Esophagus (tissue), 2 donors: ENCODE data around the gene LCN12. TPM values are rescaled to one million over a fixed set of nuclear protein-coding genes. Genes with fewer than 3 reads are reported as not detected.

Experiments
- H3K27ac ChIP-seq, 2 donors: one replicate each; pipeline ENCODE4 v1.5.1; 2013; ENCODE audit warnings: low read depth in 2 of 2, mild to moderate bottlenecking in 2 of 2, inconsistent platforms in 1 of 2, low read length in 1 of 2, moderate library complexity in 1 of 2
- H3K27me3 ChIP-seq, 2 donors: one replicate each; pipeline ENCODE4 v1.6.1; 2013; ENCODE audit warnings: low read length in 2 of 2, control low read depth in 1 of 2, mild to moderate bottlenecking in 1 of 2; ENCODE audit not compliant: insufficient read depth in 2 of 2, control insufficient read depth in 1 of 2
- H3K36me3 ChIP-seq, 2 donors: one replicate each; pipeline ENCODE4 v1.6.1; 2013; ENCODE audit warnings: low read length in 1 of 2; ENCODE audit not compliant: control insufficient read depth in 2 of 2, insufficient read depth in 2 of 2
- H3K4me1 ChIP-seq, 2 donors: one replicate each; pipeline ENCODE4 v1.6.1; 2013; ENCODE audit warnings: low read length in 1 of 2; ENCODE audit not compliant: control insufficient read depth in 2 of 2, insufficient read depth in 2 of 2
- H3K4me3 ChIP-seq, 2 donors: one replicate each; pipeline ENCODE4 v1.5.1; 2013; ENCODE audit warnings: low read length in 2 of 2, mild to moderate bottlenecking in 2 of 2, low read depth in 1 of 2, moderate library complexity in 1 of 2
- H3K9me3 ChIP-seq, 2 donors: one replicate each; pipeline ENCODE4 v1.6.1; 2013; ENCODE audit warnings: mild to moderate bottlenecking in 2 of 2, low read depth in 1 of 2, low read length in 1 of 2, moderate library complexity in 1 of 2; ENCODE audit not compliant: control insufficient read depth in 2 of 2, insufficient read depth in 1 of 2
- WGBS, 2 donors: extraction: QIAGEN DNeasy Blood & Tissue Kit; methylation state at CpG; one replicate each; pipeline ENCODE4 v1.1.7; 2013; 5-methylcytosine and 5-hydroxymethylcytosine counted together
- polyA plus RNA-seq, 2 donors: library from polyadenylated mRNA; stranded (reverse); fragments of 200-250 nt; gene quantifications; one replicate each; pipeline ENCODE4 v1.2.3, GENCODE V29; 2013
- donor health status: healthy with polysubstance abuse.
- donor health status: Bipolar disorder and iron deficiency.

The LCN12 gene
- polyA plus RNA-seq, 2 donors, result 0.24 to 0.77 TPM

DNA sequence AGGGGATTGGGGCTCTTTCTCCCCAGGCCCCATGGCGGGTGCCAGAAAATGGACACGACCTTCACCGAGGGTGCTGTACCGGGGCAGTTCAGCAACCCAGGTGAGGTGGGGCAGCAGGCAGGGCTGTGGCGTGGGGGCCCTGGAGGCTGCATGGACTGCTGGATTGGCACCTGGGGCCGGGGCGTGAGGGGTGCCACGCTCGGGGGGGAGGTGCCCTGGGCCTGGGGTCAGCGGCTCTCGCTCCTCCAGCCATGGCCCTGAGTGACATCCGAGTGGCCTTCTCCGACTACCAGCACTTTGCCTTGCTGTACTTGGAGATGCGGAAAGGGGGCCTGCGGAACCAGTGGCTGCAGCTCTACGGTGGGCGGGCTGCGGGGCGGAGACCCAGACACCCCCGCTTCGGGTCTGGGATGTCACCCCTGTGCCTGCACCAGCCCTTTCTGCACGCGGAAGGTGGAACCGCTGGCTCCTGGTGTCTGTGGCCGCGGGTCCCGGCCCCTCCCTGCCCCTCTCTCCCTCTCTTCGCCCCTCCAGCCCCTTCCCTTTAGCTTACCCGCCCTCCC is 32.5 kb downstream of the LCN12 start:
- Histone ChIP-seq H3K4me1 (peaks cover 0 to 2% of the 10 kb centered on the region in 2 donors), H3K9me3 (no peaks in the 10 kb centered on the region), H3K36me3 (no peaks in the 10 kb centered on the region), H3K27me3 (no peaks in the 10 kb centered on the region), H3K4me3 (no peak overlapping the region), H3K27ac (no peak overlapping the region)
- 50 to 55% methylated on average over 27 to 29 of the region's 29 CpGs for WGBS, 2 donors

DNA sequence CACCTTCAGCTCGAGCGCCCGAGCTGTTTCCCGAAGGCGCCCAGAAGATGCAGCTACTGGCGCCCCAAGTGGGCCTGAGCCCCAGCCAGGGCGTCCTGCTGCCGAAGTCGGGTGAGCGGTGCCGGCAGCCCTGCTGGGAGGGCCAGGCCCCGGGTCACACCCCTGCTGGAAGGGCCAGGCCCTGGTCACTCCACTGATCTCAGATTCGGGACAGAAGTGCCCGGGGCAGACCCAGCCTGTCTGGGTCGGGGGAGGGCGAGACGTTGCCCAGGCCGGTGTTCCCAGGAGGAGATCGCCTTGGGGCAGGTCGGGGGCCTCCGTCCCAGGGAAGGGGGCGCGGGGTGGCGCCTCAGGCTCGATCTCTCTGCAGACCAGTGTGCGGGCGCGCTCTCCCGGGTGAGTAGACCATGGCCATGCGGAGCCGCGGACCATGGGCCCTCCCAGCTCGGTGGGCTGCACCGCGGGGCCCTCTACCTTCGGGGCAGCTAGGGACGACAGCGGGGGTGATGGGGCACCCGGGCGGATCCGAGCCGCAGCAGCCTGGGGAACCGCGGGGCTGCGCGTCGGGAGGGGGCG is 33.0 kb downstream of the LCN12 start:
- WGBS, 2 donors, result 9 to 11% methylated on average over 45 to 48 of the region's 48 CpGs
- no peaks in the 10 kb centered on the region for H3K27me3 ChIP-seq
- H3K9me3 ChIP-seq, result no peaks in the 10 kb centered on the region
- peaks cover 0 to 2% of the 10 kb centered on the region in 2 donors for H3K4me1 ChIP-seq
- no peak overlapping the region for H3K4me3 ChIP-seq
- no peak overlapping the region for H3K27ac ChIP-seq
- H3K36me3 ChIP-seq, result no peaks in the 10 kb centered on the region

DNA sequence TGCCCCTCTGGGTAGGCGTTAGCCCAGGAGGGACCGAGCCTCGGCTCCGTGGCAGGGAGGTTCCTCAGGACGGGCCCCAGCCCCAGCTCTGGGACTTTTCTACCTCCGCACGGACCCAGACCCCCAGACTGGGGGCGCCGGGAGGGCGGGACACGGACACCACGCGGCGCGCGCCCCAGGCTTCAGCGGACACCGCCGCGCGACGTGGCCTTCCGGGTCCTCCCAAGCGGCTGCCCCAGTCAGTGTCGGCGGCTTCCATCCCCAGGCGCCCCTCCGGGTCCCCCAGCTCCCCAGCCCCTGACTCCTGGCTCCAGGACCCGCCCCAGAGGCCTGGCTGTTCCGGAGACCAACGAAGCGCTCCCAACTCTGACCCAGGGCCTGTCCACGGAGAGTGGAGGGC is 33.8 kb downstream of the LCN12 start:
- Histone ChIP-seq H3K27me3 (no peaks in the 10 kb centered on the region), H3K4me1 (peaks cover 0 to 2% of the 10 kb centered on the region in 2 donors), H3K36me3 (no peaks in the 10 kb centered on the region), H3K4me3 (no peak overlapping the region), H3K9me3 (no peaks in the 10 kb centered on the region), H3K27ac (no peak overlapping the region)
- WGBS, 2 donors, result 34 to 37% methylated on average over 32 to 33 of the region's 33 CpGs

DNA sequence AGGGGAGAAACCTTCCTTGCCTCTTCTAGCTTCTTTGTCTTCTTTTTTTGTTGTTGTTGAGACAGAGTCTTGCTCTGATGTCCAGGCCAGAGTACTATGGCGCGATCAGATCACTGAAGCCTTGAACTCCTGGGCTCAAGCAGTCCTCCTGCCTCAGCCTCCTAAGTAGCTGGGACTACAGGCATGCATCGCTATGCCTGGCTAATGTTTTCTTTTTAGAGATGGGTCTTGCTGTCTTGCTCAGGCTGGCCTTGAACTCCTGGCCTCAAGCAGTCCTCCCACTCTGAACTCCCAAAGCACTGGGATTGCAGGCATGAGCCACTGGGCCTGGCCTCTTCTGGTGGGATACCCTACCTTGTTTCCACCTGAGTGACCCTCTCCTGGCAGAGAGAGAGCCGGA is 36.8 kb downstream of the LCN12 start:
- H3K36me3 ChIP-seq, result peaks cover 0 to 4% of the 10 kb centered on the region in 2 donors
- no peak overlapping the region for H3K4me3 ChIP-seq
- WGBS, 2 donors, result 97% methylated on average over 4 of the region's 4 CpGs
- no peaks in the 10 kb centered on the region for H3K9me3 ChIP-seq
- H3K27me3 ChIP-seq, result no peaks in the 10 kb centered on the region
- no peak overlapping the region for H3K27ac ChIP-seq
- H3K4me1 ChIP-seq, result peaks cover 0 to 12% of the 10 kb centered on the region in 2 donors

DNA sequence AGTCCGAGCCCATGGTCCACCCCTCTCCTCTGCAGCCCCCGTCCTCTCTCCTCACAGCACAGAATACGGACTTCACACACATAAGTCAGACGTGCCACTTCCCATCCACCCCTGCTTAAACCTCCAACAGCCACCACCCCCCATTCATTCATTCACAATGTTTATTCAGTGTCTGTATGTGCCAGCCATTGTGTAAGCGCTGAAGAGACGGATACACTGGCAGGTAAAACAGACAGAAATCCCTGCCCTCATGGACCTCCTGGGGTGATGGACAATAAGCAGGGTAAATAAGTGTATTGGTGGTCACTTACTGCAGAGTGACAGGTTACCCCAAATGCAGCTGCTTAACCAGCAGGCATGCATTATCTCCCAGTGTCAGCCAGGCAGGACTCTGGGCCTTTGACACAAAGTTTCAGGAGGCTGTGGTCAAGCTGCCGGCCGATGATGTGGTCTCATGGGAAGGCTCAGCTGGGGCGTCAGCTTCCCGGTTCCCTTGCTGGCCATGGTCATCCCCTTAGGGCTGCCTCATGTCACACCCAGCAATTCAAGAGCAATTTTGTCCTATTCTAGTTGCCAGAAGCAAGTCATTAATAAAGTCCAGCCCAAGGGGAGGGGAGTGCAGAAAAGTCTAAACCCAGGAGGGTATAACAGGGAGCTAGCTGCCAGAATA is 38.3 kb downstream of the LCN12 start:
- WGBS, 2 donors, result 66 to 82% methylated on average over 10 of the region's 10 CpGs

DNA sequence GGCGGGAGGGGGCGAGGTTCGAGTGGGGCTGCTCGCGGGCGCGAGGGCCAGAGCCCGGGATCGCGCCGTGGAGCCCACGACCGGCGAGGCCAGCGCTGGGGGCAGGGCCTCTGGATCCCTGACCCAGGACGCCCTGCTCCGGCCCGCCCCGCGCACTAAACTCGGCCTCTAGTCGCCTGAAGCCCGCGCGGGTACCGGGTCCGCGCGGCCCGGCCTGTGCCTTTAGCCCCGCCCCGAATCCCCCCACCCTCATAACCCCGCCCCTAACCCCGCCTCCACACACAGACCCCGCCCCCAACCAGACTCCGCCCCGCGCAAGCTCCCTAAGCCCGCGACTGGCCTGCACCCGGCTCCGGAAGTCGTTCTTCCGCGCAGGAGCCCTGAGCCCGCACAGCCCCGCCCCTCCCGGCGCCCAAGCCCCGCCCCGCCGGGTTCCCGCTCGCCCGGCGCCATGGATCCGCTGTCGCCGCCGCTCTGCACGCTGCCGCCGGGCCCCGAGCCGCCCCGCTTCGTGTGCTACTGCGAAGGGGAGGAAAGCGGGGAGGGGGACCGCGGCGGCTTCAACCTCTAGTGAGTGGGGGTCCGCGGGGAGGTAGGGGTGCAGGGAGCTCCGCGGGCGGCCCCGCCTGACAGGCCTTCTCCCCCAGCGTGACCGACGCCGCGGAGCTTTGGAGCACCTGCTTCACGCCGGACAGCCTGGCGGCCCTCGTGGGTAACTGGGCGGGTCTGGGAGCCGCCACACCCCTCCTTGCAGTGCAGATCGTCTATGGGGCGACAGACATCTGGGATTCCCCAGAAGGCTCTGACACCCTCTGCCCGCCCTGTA is 40.1 kb downstream of the LCN12 start, which contains the start of gene PAXX:
Gene PAXX (plus strand): TSS at position 430 of the 826 bp plus-strand sequence. CDS start 22 bp downstream, at position 452.
- peaks cover 0 to 9% of the 10 kb centered on the region in 2 donors for H3K36me3 ChIP-seq
- peaks cover 0 to 27% of the 10 kb centered on the region in 2 donors for H3K4me1 ChIP-seq
- 0 to 3% methylated on average over 49 to 92 of the region's 92 CpGs for WGBS, 2 donors
- H3K27me3 ChIP-seq, result no peaks in the 10 kb centered on the region
- peak within 1 kb of the TSS; percentile 52 to 70 for H3K4me3 ChIP-seq
- H3K9me3 ChIP-seq, result no peaks in the 10 kb centered on the region
- peak within 1 kb of the TSS; percentile 84 to 90 for H3K27ac ChIP-seq

More for the DNA sequence above, 38.3 kb downstream of the LCN12 start:
- peaks cover 0 to 21% of the 10 kb centered on the region in 2 donors for H3K4me1 ChIP-seq
- peaks cover 0 to 9% of the 10 kb centered on the region in 2 donors for H3K36me3 ChIP-seq
- no peaks in the 10 kb centered on the region for H3K27me3 ChIP-seq
- no peak overlapping the region for H3K27ac ChIP-seq
- H3K9me3 ChIP-seq, result no peaks in the 10 kb centered on the region
- no peak overlapping the region for H3K4me3 ChIP-seq

DNA sequence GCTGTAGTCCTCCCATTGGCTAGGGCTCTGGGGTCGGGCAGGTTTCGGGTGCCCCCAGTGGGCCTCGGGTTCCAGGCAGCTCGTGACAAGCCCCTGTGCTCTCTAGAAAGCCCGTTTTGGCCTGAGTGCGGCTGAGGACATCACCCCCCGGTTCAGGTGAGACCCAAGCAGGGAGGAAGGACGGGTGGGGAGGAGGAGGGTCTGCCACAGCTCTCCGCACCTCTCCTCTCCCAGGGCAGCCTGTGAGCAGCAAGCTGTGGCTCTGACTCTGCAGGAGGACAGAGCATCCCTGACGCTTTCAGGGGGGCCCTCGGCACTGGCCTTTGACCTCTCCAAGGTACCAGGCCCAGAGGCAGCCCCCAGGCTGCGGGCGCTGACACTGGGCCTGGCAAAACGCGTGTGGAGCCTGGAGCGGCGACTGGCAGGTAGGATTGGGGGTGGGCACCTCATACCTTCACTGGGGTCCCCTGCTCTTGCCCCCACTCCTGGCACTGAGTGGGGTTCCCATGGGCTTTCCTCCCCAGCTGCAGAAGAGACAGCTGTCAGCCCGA is 40.8 kb downstream of the LCN12 start:
- H3K4me3 ChIP-seq, result peak overlapping the region; percentile 52 to 70
- H3K9me3 ChIP-seq, result no peaks in the 10 kb centered on the region
- H3K27ac ChIP-seq, result peak overlapping the region; percentile 84 to 85
- peaks cover 0 to 32% of the 10 kb centered on the region in 2 donors for H3K4me1 ChIP-seq
- 30 to 33% methylated on average over 18 of the region's 18 CpGs for WGBS, 2 donors
- no peaks in the 10 kb centered on the region for H3K27me3 ChIP-seq
- peaks cover 0 to 9% of the 10 kb centered on the region in 2 donors for H3K36me3 ChIP-seq

DNA sequence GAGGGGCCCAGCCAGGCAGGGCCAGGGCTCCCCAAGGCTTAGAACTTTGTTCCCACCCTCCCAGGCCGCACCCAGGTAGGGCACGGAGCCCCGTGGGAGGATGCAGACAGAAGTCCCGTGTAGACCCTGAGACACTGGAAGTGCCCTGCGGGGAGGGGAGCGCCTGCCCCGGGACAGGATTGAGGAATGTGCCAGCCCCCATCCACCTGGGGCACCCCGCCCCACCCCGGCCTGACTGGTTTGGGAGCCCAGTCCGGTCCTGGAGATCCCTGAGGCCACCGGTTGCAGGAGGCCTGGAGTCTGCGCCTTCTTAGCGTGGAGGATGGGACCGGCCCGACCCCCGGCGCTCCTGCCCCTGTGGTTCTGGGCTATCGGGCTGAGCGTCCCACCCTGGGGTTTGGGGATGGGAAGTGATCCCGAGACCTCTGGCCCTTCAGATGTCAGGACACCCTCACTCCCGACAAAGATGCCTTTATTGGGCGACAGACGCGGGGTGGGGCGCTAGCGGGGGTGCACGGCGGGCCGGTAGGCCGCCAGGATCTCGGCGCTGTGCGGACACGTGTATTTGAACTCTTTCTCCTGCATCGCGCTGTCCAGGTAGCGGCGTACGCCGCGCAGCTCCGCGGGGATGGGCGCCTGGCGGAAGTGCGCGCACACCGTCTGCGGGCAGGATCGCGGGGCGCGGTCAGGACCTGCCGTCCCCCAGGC is 42.3 kb downstream of the LCN12 start:
- Histone ChIP-seq H3K36me3 (peaks cover 0 to 9% of the 10 kb centered on the region in 2 donors), H3K4me3 (peak overlapping the region; percentile 51 to 70), H3K27me3 (no peaks in the 10 kb centered on the region), H3K4me1 (peaks cover 0 to 35% of the 10 kb centered on the region in 2 donors), H3K27ac (peak overlapping the region; percentile 64 to 84), H3K9me3 (no peaks in the 10 kb centered on the region)
- WGBS, 2 donors, result 60 to 62% methylated on average over 54 of the region's 54 CpGs
